ENCODE measurements around the gene ITSN1. TPM values are rescaled to one million over a fixed set of nuclear protein-coding genes. Genes with fewer than 3 reads are reported as not detected.

The ITSN1 gene
- total RNA-seq, 3 donors from 2014 or later (not counting 1 experiment from before 2014, with no cell fraction given), result 1.5 to 5.1 (median 2.7) TPM

DNA sequence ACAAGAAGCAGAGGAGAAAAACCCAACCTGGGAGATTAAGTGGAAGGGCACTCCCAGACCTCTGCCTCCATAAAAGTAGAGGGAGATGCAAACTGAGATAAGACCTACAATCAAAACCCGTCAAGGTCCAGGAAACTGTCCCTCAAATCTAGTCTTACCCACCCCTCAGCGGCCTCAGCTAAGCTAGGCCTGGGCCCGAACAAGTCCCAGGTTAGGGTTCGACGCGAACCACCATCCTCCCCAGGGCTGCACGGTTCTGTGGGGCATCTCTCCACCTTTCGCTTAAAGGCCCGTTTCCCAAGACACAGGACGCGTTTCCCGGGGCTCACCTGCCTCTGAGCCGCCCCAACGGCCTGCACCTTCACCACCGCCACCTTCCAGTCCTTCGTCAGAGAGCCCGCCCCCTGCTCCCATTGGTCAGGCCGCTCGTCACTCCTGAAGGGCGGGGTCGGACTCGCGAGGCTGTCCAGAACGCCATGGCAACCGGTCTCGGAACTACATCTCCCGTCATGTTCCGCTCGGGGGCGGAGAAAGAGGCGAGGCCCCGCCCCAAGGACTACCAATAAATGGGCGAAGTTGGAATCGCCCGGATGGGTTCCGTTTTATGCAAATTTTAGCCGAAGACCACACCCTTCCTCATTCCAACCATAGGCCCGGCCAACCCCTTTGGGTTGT lies 812 bp upstream of the ITSN1 start, which contains the start of gene CRYZL1:
Gene CRYZL1 (minus strand): TSS at position 390 of the 675 bp plus-strand sequence. CDS start 10,190 bp downstream, outside the sequence.
- H3K36me3 ChIP-seq (ENCODE audit: control insufficient read depth, insufficient read depth, low read length), result no peaks in the 10 kb centered on the region
- Mint-ChIP-seq H3K4me3 (peak within 1 kb of the TSS; percentile 88), H3K9me3 (no peaks in the 10 kb centered on the region), H3K27me3 (ENCODE audit: low read depth in 2 of 2) (peaks cover 17 to 23% of the 10 kb centered on the region in 2 donors), H3K36me3 (no peaks in the 10 kb centered on the region), H3K27ac (peak within 1 kb of the TSS; percentile 86 to 90), H3K4me1 (peaks cover 29% of the 10 kb centered on the region in 2 donors)
- peak within 1 kb of the TSS; percentile 71 for H3K4me3 ChIP-seq (ENCODE audit: low read length)
- peaks cover 7% of the 10 kb centered on the region for H3K27me3 ChIP-seq (ENCODE audit: control insufficient read depth, insufficient read depth, low read length)
- intact Hi-C loops (cut with micrococcal nuclease), result loop anchor here (1.0 to 5.0 kb wide), 5 partner anchors 53 to 976 kb away; partner anchors contain the start of genes DNAJC28, DONSON, GART and RCAN1
- ATAC-seq (peak; percentile 78 to 92 (median 81)), DNase-seq (peak; percentile 100)
- peaks cover 16% of the 10 kb centered on the region for H3K4me1 ChIP-seq (ENCODE audit: control insufficient read depth, insufficient read depth, low read length)
- under 1% methylated on average over 38 of the region's 38 CpGs for WGBS (ENCODE audit: insufficient coverage)
- no peaks in the 10 kb centered on the region for H3K9me3 ChIP-seq (ENCODE audit: control insufficient read depth, insufficient read depth, low read length)
- H3K27ac ChIP-seq (ENCODE audit: low read length), result peak within 1 kb of the TSS; percentile 83
- TF ChIP-seq, protein P1, sequence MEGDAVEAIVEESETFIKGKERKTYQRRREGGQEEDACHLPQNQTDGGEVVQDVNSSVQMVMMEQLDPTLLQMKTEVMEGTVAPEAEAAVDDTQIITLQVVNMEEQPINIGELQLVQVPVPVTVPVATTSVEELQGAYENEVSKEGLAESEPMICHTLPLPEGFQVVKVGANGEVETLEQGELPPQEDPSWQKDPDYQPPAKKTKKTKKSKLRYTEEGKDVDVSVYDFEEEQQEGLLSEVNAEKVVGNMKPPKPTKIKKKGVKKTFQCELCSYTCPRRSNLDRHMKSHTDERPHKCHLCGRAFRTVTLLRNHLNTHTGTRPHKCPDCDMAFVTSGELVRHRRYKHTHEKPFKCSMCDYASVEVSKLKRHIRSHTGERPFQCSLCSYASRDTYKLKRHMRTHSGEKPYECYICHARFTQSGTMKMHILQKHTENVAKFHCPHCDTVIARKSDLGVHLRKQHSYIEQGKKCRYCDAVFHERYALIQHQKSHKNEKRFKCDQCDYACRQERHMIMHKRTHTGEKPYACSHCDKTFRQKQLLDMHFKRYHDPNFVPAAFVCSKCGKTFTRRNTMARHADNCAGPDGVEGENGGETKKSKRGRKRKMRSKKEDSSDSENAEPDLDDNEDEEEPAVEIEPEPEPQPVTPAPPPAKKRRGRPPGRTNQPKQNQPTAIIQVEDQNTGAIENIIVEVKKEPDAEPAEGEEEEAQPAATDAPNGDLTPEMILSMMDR (IDR thresholded peaks at IDR 0.05), result no peak

DNA sequence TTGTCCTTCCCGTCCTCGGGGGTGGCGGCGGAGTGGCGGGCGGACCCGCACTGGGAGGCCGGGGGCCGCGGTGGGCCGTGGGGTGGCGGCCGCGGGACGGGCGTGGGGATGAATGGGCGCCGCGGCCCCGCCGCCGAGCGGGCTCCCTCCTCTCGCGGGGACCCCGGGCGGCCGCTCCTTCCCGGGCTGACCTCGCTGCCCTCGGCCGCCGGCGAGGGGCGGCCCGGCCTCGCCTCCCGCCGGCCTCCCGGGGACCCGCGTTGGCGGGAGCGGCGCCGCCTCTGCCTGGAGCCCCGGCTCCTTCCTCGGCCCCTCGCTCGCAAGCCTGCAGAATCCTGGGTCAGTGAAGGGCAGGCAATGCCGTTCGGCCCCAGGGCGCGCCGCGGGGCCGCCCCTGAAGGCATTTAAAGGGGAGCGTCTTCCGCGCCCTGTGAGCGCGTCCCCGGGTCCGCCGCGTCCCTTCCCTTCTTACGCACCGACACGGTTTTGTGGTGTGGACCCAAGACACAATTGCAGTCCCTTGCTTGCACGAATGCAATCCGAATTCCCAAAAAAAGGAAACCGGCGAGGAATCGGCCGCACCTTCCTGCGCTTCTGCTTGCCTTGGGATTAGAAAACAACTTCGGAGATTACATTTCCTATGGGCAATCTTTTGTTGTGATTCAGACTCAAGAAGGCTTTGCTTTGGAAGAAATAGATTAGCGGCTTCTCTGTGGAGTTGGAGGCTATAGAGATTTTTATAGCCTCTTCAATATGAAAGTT lies 776 bp downstream of the ITSN1 start:
- Histone ChIP-seq H3K27ac (ENCODE audit: low read length) (no peak overlapping the region), H3K36me3 (ENCODE audit: control insufficient read depth, insufficient read depth, low read length) (no peaks in the 10 kb centered on the region), H3K9me3 (ENCODE audit: control insufficient read depth, insufficient read depth, low read length) (no peaks in the 10 kb centered on the region), H3K4me3 (ENCODE audit: low read length) (peak overlapping the region; percentile 32), H3K4me1 (ENCODE audit: control insufficient read depth, insufficient read depth, low read length) (peaks cover 16% of the 10 kb centered on the region), H3K27me3 (ENCODE audit: control insufficient read depth, insufficient read depth, low read length) (peaks cover 7% of the 10 kb centered on the region)
- no peaks in the 10 kb centered on the region for H3K9me3 Mint-ChIP-seq
- ATAC-seq (no peak), DNase-seq (peak; percentile 34 to 43)
- peak overlapping the region in 1 of 2 donors; percentile 63 for H3K27ac Mint-ChIP-seq
- under 1% methylated on average over 77 of the region's 78 CpGs for WGBS (ENCODE audit: insufficient coverage)
- TF ChIP-seq, protein P1 (IDR thresholded peaks at IDR 0.05), result no peak
- H3K36me3 Mint-ChIP-seq, result no peaks in the 10 kb centered on the region
- peaks cover 18 to 24% of the 10 kb centered on the region in 2 donors for H3K4me1 Mint-ChIP-seq
- peaks cover 17 to 29% of the 10 kb centered on the region in 2 donors for H3K27me3 Mint-ChIP-seq (ENCODE audit: low read depth in 2 of 2)
- intact Hi-C loops (cut with micrococcal nuclease), result loop anchor here (2.0 to 5.0 kb wide), 3 partner anchors 100 to 974 kb away; partner anchors contain the start of genes GART, RCAN1, SON and SYNJ1
- peak overlapping the region; percentile 87 for H3K4me3 Mint-ChIP-seq

DNA sequence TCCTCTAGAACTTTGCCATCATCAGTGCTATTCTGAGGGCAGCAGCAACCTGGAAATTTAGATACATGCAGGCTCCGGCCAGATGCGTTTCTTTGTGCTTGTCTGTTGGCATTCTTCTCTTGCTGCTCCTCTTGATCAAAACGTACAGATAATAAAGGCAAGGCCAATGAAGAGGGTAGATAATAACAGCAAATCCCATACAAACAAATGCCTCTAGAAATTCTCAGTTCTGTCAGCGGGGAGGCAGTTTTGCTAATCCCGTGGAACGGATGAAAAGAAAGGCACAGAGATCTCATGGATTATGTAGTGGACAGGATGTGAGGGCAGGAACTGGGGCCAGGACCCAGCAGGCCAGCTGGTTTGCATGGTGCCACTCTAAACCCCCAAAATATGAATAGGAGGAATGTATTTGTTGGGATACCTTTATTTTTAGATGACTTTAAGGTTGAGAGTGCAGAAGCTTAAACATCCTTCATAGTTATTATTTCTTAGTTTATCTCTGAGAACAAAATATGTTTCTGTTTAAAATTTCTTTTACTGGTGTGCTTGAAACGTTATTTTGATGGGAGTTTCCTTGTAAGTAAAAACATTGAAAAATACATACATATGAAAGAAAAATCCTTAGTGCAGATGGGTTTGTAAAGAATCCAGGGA lies 1.5 kb downstream of the ITSN1 start:
- no peaks in the 10 kb centered on the region for H3K36me3 ChIP-seq (ENCODE audit: control insufficient read depth, insufficient read depth, low read length)
- no peaks in the 10 kb centered on the region for H3K36me3 Mint-ChIP-seq
- ATAC-seq (no peak), DNase-seq (peak in 1 of 2 donors; percentile 33)
- no peaks in the 10 kb centered on the region for H3K9me3 Mint-ChIP-seq
- H3K27ac ChIP-seq (ENCODE audit: low read length), result no peak overlapping the region
- H3K4me3 ChIP-seq (ENCODE audit: low read length), result no peak overlapping the region
- peaks cover 7% of the 10 kb centered on the region for H3K27me3 ChIP-seq (ENCODE audit: control insufficient read depth, insufficient read depth, low read length)
- TF ChIP-seq, protein P1 (IDR thresholded peaks at IDR 0.05), result no peak
- intact Hi-C loops (cut with micrococcal nuclease), result loop anchor here (2.0 to 5.0 kb wide), 3 partner anchors 101 to 974 kb away; partner anchors contain the start of genes GART, RCAN1, SON and SYNJ1
- no peaks in the 10 kb centered on the region for H3K9me3 ChIP-seq (ENCODE audit: control insufficient read depth, insufficient read depth, low read length)
- H3K4me3 Mint-ChIP-seq, result peak overlapping the region; percentile 87
- peak overlapping the region in 1 of 2 donors; percentile 63 for H3K27ac Mint-ChIP-seq
- H3K27me3 Mint-ChIP-seq (ENCODE audit: low read depth in 2 of 2), result peaks cover 20 to 36% of the 10 kb centered on the region in 2 donors
- peaks cover 18 to 24% of the 10 kb centered on the region in 2 donors for H3K4me1 Mint-ChIP-seq
- H3K4me1 ChIP-seq (ENCODE audit: control insufficient read depth, insufficient read depth, low read length), result peaks cover 16% of the 10 kb centered on the region
- 61% methylated on average over 6 of the region's 7 CpGs for WGBS (ENCODE audit: insufficient coverage)
